ENCODE data around the gene BICDL2.
"Not testable (repeated sequence)": the region's sequence is repeated elsewhere in the genome, so short reads cannot be mapped to it uniquely, and the experiment has no call there.

The BICDL2 gene, protein sequence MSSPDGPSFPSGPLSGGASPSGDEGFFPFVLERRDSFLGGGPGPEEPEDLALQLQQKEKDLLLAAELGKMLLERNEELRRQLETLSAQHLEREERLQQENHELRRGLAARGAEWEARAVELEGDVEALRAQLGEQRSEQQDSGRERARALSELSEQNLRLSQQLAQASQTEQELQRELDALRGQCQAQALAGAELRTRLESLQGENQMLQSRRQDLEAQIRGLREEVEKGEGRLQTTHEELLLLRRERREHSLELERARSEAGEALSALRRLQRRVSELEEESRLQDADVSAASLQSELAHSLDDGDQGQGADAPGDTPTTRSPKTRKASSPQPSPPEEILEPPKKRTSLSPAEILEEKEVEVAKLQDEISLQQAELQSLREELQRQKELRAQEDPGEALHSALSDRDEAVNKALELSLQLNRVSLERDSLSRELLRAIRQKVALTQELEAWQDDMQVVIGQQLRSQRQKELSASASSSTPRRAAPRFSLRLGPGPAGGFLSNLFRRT

DNA sequence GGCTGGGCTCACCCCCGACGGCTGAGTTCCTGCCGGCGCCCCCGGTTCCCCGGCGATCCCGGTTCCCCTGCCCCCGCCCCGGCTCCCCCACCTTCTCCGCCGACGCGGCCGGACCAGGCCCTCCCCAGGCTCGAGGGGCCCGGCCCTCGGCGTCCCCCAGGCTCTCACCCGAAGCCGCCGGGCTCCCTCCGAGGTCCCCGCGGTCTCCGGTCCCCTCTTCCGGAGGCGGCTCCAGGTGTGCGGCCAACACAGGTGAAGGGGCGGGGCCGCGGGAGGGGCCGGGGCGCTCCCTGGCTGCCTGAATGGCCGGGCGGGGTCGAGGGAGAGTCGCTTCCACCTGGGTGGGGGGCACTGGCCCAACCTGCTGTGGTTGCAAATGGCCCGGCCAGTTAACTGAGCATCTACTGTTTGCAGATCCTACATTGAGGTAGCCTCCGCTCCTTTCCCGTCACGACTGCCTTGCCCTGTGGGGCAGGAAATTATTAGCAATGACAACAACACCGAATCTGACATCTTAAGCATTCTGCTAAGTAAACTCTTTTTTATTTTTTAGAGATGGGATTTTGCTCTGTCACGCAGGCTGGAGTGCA, at the start of gene BICDL2:
TSS of gene BICDL2 (minus strand) at position 219 of the 590 bp plus-strand sequence. CDS start 1,448 bp downstream, outside the sequence.
- FAIRE-seq: no peak

DNA sequence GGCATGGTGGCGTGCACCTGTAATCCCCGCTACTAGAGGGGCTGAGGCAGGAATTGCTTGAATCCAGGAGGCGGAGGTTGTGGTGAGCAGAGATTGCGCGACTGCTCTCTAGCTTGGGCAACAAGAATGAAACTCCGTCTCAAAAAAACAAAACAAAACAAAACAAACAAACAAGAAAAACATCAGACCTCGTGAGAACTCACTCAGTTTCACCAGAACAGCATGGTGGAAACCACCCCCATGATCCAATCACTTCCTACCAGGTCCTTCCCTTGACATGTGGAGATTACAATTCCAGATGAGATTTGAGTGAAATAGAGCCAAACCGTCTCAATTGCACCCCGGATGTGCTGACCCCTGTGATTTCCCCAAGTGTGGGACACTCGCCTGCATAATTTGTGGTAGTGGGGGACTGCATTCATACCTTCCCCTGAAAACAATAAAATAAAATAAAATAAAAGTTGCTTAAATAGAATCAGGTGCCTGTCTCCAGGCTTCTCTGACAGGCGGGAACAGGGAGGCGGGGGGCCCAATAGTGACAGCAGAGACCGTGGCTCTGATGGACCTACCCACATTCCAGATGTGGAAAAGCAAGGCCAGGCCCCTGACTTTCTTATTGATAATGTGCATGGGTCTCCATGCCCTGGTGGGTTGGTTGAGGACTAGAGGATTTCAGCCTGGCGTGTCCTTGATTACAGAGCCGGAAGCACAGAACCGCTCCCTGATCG, 49.3 kb upstream of the BICDL2 start:
- FAIRE-seq: no peak

DNA sequence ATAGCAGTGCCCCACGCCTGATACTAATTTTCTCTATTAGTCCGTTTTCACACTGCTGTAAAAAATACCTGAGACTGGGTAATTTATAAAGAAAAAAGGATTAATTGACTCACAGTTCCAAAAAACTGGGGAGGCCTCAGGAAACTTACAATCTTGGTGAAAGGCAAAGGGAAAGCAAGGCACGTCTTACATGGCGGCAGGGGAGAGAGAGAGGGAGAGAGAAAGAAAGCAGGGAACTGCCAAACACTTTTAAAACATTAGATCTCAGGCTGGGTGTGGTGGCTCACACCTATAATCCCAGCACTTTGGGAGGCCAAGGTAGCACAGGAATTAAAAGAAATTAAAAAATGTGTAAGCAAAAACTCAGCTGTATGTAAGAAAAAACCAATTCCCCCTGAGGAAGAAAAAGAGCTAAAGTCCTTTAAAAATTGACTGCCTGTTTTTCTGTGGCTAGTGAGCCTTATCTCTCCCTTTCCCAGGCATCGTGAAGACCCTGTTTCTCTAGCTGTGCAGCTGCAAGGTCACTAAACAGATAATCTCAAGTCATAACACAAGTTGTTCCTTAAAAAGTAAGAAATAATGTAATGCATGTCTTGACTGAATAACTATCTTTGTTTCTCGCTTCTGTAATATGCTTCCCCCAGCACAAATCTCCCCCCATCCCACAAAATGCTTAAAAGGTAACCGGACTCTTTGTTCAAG, 48.4 kb upstream of the BICDL2 start:
- no peak for FAIRE-seq

DNA sequence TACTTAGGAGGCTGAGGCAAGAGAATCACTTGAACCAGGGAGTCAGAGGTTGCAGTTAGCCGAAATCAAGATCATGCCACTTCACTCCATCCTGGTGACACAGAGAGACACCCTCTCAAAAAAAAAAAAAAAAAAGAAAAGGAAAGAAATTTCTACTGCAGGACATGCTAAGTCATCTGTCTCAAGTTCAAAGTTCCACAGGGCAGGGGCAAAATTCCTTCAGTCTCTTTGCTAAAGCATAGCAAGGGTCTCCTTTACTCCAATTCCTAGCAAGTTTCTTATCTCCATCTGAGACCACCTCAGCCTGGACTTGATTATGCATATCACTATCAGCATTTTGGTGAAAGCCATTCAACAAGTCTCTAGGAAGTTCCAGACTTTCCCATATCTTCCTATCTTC, 47.7 kb upstream of the BICDL2 start:
- no peak for FAIRE-seq

DNA sequence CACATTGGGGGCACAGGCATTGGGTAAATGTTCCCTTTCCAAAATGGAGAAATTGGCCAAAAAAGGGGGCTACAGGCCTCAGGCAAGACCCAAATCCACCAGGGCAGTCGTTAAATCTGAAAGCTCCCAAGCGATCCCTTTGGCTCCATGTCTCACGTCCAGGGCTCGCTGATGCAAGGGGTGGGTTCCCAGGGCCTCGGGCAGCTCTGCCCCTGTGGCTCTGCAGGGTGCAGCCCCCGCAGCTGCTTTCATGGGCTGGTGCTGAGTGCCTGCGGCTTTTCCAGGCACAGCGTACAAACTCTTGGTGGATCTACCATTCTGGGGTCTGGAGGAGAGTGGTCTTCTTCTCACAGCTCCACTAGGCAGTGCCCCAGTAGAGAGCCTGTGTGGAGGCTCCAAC, 46.7 kb upstream of the BICDL2 start:
- FAIRE-seq: not testable (repeated sequence)

DNA sequence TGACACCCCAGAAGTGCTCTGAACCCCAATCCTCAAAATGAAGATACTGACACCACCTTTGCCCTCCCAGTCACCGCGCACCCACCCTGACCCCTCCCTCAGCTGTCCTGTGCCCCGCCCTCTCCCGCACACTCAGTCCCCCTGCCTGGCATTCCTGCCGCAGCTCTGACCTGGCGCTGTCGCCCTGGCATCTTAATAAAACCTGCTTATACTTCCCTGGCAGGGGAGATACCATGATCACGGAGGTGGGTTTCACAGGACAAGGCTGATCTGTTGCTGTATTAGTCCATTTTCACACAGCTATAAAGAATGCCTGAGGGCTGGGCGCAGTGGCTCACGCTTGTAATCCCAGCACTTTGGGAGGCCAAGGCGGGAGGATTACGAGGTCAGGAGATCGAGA, 45.2 kb upstream of the BICDL2 start:
- FAIRE-seq: not testable (repeated sequence)

DNA sequence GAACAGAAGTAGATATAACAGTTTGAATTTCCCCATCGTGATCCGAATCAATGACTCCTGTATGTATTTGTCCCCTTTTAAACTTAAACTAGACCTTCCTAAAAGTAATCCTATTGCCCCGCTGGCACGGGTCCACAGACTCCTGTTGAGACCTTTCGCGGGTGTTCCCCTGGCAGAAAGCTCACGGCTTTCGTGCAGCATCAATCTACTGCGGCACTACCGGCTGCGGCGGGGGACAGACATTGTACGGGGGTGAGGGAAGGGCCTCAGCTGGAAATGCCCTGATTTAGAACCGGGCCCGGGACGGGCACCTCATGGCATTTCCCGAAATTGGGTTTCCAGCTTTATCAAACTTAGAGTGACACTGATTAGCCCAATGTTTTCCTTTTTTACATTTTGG, 43.3 kb upstream of the BICDL2 start:
- FAIRE-seq: no peak

DNA sequence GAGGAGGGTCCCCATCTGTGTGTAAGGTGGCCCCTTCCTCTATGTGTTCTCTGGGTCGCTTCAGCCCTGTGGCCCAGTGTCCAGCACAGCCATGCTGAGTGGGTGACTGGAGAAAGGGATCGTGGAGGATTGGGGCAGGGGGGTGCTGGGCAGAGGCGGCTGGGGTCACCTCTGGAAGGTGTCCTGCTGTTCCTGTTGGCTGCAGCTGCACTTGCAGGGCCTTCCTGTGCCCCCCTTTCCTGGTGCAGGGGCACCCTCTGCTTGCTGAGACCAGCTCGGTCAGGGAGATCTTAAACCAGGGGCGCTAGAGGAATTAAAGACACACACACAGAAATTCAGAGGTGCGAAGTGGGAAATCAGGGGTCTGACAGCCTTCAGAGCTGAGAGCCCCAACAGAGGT, 39.8 kb upstream of the BICDL2 start:
- FAIRE-seq: no peak

DNA sequence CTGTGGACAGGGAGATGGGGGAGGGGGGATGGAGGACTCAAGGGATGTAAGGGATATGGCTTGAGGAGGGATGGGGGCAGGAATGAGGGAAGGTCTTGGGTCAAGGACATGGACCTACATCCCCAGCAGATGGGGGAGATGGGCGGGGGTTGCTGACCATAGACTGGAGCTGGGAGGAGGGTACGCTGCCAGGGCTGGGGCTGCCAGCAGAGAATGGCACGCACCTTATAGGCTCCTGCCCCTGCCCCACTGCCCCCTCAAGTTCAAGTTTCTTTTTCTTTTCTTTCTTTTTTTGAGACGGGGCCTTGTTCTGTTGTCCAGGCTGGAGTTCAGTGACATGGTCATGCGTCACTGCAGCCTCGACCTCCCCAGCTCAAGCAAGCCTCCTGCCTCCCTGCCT, 39.2 kb upstream of the BICDL2 start:
- not testable (repeated sequence) for FAIRE-seq

DNA sequence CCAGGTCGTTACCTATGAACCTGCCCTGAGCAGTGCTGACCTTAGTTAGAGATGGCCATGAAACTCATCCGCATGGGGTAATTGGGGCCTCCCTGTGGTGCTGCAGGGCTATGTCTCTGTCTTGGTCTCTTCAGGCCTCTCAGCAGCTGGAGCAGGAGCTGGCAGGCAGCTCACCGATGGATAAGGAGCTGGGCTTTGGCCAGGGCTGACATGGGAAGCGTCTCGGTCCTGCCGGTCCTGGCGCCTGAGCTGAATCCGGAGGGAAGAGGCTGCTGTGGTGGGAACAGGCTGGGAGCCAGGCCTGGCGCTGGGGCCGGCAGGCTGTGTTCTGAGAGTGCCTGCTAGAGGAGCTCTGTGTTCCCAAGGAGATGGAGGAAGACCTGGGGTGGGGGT, 38.8 kb upstream of the BICDL2 start:
- no peak for FAIRE-seq

DNA sequence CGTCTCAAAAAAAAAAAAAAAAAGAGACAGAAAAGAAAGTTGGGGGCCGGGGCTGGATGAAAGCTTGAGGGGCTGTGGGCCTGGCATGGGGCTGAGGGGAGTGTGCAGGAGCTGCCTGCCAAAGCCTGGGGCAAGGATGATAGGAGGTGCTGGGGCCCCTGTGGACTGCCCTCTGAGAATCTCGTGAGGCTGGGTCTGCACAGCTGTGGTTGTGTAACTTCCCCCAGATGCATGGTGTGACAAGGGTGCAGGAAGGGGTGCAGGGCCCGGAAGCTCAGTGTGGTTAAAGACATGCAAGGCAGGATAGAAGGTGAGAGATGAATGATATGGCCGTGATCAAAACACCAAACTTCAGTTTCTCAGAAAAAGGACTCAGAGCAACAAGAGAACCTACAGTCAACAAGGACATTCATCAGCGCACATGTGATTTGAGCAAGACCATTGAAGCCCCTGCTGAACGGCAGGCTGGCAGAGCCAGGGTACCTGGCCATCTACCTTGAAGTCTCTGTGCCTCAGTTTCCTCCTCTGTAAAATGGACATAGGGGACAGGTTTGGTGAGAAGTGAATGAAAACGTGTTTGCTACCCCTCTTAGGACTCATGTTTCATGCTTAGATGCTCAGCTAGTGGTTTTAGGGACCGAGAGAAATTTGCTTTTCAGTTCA, 38.2 kb upstream of the BICDL2 start:
- FAIRE-seq: no peak

DNA sequence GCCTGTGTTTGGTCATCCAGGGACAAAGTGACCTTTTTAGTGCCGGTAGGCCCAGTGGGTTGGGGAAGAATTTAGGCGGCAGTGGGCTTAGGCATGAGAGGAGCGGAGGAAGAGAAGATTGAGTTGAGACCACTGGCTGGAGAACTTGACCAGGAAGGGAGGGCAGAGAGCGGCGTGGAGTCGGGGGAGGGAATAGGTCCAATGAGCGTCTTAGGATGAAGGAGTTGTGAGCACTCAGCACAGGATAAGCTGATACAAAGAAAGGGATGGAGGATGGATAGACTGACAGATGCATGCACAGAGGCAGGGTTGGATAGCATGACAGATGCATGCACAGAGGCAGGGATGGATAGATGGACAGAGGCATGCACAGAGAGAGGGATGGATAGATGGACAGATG, 36.7 kb upstream of the BICDL2 start:
- FAIRE-seq: no peak

DNA sequence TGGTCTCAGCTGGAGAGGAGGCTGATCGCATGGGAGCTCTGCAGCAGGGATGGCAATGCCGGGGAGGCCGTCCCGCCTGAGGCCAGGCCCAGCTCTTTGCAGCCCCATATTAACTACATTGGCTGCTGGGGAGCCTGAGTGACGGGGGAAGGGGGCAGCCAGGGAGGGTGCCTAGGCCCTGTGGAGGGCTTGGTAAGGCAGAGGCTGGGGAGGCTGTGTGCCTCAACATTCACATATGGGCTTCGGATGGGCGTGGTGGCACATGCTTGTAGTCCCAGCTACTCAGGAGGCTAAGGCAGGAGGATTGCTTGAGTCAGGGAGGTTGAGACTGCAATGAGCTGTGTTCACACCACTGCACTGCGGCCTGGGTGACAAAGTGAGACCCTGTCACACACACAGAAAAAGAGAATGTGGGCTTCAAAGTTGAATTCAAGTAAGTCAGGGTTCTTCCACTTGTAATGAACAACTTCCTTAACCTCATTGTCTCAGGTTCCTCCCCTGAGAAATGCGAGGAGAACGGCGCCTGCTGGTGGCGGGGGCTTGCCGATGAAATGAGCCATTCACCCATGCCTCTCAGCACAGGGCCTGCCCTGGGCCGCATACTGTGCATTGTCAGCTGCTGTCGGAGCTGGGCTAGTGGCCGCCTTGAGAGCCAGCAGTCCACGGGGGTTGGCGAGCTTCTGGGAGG, 36.0 kb upstream of the BICDL2 start:
- FAIRE-seq: not testable (repeated sequence)

DNA sequence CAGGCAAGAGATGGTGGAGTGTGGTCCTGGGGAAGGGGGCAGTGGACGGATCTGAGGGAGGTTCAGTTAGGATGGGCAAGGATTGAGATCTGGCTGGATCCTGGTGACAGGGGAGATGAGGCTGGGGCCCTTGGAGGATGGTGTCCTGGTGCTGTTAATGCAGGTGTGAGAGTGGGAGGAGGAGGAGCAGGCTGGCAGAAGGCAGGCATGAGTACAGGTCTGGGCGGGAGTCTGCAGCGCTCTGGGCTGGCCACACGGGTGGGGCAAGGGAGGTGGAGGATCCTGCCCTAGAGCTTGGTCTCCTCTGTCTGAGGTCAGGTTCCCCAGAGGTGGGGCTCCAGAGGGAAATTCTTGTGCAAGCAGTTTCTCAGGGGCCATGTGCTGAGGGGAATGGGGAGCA, 35.4 kb upstream of the BICDL2 start:
- not testable (repeated sequence) for FAIRE-seq

DNA sequence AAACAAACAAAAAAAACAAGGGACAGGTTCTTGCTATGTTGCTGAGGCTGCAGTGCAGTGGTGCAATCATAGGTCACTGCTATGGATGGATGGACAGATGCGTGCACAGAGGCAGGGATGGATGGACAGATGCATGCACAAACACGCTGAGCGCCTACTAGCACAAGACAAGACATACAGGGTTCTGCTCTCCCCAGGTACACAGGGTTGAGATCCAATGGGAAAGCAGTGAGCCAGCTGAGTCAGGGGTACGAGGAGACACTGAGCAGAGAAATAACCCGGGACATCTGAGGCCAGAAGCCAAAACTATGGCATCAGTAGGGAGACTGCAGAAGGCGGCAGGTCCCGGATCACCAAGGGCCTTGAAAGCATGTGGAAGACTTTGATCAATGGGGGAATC, 34.9 kb upstream of the BICDL2 start:
- no peak for FAIRE-seq

DNA sequence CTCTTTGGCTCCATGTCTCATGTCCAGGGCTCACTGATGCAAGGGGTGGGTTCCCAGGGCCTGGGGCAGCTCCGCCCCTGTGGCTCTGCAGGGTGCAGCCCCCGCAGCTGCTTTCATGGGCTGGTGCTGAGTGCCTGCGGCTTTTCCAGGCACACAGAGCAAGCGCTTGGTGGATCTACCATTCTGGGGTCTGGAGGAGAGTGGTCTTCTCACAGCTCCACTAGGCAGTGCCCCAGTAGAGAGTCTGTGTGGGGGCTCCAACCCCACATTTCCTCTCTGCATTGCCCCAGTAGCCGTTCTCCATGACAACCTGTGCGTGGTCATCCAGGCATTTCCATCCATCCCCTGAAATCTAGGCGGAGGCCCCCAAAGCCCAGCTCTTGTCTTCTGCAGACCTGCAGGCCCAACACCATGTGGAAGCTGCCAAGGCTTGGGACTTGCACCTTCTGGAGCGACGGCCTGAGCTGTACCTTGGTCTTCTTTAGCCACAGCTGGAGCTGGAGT, 33.9 kb upstream of the BICDL2 start:
- FAIRE-seq: no peak

DNA sequence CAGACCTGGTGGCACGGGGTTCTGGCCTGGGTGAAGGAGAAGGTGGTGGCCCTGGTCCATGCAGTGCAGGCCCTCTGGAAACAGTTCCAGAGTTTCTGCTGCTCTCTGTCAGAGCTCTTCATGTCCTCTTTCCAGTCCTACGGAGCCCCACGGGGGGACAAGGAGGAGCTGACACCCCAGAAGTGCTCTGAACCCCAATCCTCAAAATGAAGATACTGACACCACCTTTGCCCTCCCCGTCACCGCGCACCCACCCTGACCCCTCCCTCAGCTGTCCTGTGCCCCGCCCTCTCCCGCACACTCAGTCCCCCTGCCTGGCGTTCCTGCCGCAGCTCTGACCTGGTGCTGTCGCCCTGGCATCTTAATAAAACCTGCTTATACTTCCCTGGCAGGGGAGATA, 32.4 kb upstream of the BICDL2 start:
- not testable (repeated sequence) for FAIRE-seq

DNA sequence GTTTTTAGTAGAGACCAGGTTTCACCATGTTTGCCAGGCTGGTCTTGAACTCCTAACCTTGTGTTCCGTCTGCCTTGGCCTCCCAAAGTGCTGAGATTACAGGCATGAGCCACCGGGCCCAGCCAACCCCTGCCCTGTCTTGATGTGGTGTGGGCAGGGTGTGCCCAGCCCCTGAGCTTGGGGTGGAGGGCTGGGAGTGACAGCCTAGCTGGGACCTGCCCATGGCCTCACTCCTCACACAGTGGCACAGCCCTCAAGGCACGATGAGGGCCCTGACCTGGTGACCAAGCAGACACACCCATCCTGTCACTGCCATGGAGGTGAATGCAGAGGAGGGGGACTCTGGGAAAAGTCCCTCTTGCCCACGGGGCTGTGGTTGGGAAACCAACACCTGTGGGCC, 31.7 kb upstream of the BICDL2 start:
- no peak for FAIRE-seq

DNA sequence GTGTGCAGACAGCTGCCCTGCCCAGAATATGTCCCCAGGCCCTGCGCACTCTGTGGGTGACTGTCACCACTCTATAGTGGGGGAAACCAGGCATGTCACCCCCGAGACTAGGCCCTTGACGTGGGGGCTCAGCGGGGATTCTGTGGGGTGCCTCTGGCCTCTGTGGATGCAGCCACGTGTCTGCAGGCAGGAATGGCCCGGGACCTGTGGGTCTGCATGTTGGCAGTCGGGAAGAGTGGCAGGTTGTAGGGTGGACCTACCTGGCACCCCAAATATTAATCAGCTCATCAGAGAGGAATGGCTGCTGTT, 29.6 kb upstream of the BICDL2 start:
- FAIRE-seq: no peak

DNA sequence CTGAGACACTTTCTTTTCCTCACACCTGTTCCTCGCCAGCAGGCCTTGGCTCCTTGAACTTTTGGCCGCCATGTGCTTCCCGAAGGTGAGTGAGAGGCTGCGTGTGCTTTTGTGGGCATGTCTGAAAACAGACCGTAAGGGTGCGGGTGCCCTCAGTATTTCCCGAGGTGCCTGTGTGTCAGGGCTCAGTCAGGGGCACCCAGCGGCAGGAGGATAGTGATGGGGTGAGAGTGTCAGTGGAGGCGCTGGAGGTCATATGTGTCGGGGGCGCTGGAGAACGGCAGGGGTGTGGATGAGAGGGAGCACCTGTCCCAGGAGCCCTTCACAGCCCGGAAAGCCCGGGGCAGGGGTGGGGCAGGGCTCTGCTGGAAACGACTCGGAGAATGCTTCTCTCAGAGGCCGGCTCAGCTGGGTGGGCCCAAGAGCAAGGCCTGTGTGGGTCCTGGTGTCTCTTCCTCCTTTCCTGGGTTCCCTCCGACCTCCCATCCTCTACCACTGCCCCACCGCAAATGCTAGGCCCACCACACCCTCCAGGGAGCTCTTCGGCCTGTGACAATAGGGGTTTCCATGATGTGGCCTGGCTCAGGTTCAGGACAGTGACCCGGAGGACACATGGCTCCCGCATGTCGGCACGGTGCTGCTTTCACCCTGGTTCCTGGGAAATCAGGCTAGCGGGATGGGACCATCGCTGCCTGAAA, 29.1 kb upstream of the BICDL2 start:
- FAIRE-seq: no peak

DNA sequence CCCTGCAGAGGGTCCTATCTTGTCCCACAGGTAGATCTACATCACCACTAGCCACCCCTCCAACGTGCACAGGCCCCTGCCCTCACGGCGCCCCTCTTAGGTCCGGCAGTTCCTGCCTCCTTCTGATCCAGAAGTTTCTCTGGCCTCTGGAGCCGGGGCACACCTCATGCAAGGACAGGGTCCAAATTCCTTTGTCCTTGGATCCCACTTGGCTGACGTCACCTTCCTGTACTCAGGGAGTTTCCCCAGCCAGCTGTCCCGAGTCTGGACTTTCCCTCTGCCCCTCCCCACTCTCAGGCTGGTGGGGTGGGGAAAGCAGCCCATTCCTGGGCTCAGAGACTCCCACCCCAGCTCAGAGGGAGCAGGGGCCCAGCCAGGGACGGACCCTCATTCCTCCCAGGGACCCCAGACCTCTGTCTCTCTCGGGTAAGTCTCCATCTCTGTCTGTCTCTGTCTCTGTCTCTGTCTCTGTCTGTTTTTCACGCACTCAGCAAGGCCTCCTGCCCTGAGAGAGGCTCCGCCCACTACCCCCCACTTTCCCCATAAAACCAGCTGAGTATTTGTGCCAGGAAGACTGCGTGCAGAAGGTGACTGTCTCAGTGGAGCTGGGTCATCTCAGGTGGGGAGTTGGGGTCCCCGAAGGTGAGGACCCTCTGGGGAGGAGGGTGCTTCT, 28.5 kb upstream of the BICDL2 start, which contains the start of gene IL32:
TSS of gene IL32 (plus strand) at position 572 of the 673 bp plus-strand sequence. CDS start 172 bp downstream, outside the sequence.
- FAIRE-seq: no peak
